ENCODE results near the gene RXRA.

Gene RXRA

GRCh38 chr9:134382733-134383132 lies 56.5 kb downstream of the RXRA start:
- Histone ChIP-seq H3K27me3 (ENCODE audit: insufficient read depth, insufficient read length) (no peaks in the 10 kb centered on the region), H3K4me1 (ENCODE audit: insufficient read depth, insufficient read length) (peaks cover 44% of the 10 kb centered on the region), H3K4me3 (ENCODE audit: insufficient read length, low read depth) (no peak overlapping the region), H3K36me3 (ENCODE audit: insufficient read depth, insufficient read length, low read length) (no peaks in the 10 kb centered on the region), H3K9me3 (ENCODE audit: insufficient read depth, low read length) (no peaks in the 10 kb centered on the region), H3K9ac (ENCODE audit: insufficient read length, low read depth) (no peak overlapping the region)
- no peak for DNase-seq (ENCODE audit: low read depth, low spot score)
- TF ChIP-seq YY1 (IDR thresholded peaks at IDR 0.05; ENCODE audit: insufficient read depth, insufficient read length), result no peak
- no peak for TF ChIP-seq ZNF274 (IDR thresholded peaks at IDR 0.05; ENCODE audit: low read depth, low read length)
- TF ChIP-seq SUZ12 (IDR thresholded peaks at IDR 0.05; ENCODE audit: extremely low read depth, insufficient read depth, insufficient read length), result no peak

- H3K27me3 ChIP-seq (ENCODE audit: insufficient read depth, insufficient read length), result no peaks in the 10 kb centered on the region
- H3K4me3 ChIP-seq (ENCODE audit: insufficient read length, low read depth), result no peak overlapping the region
- no peaks in the 10 kb centered on the region for H3K9me3 ChIP-seq (ENCODE audit: insufficient read depth, low read length)
- H3K4me1 ChIP-seq (ENCODE audit: insufficient read depth, insufficient read length), result peaks cover 41% of the 10 kb centered on the region
- H3K36me3 ChIP-seq (ENCODE audit: insufficient read depth, insufficient read length, low read length), result no peaks in the 10 kb centered on the region
- H3K9ac ChIP-seq (ENCODE audit: insufficient read length, low read depth), result no peak overlapping the region
- TF ChIP-seq SUZ12 (IDR thresholded peaks at IDR 0.05; ENCODE audit: extremely low read depth, insufficient read depth, insufficient read length), result no peak
- no peak for TF ChIP-seq YY1 (IDR thresholded peaks at IDR 0.05; ENCODE audit: insufficient read depth, insufficient read length)
- no peak for TF ChIP-seq ZNF274 (IDR thresholded peaks at IDR 0.05; ENCODE audit: low read depth, low read length)
- DNase-seq (ENCODE audit: low read depth, low spot score), result no peak
These were observed 56.9 kb downstream of the RXRA start for GRCh38 chr9:134383148-134383547.

GRCh38 chr9:134384811-134385479 lies 58.7 kb downstream of the RXRA start:
- no peak for DNase-seq (ENCODE audit: low read depth, low spot score)
- Histone ChIP-seq H3K9ac (ENCODE audit: insufficient read length, low read depth) (peak overlapping the region; percentile 10), H3K4me1 (ENCODE audit: insufficient read depth, insufficient read length) (peaks cover 32% of the 10 kb centered on the region)

GRCh38 chr9:134385915-134386314 lies 59.7 kb downstream of the RXRA start:
- H3K9me3 ChIP-seq (ENCODE audit: insufficient read depth, low read length), result no peaks in the 10 kb centered on the region
- no peaks in the 10 kb centered on the region for H3K36me3 ChIP-seq (ENCODE audit: insufficient read depth, insufficient read length, low read length)
- TF ChIP-seq YY1 (IDR thresholded peaks at IDR 0.05; ENCODE audit: insufficient read depth, insufficient read length), result no peak
- no peak for TF ChIP-seq SUZ12 (IDR thresholded peaks at IDR 0.05; ENCODE audit: extremely low read depth, insufficient read depth, insufficient read length)
- TF ChIP-seq ZNF274 (IDR thresholded peaks at IDR 0.05; ENCODE audit: low read depth, low read length), result no peak
- peaks cover 32% of the 10 kb centered on the region for H3K4me1 ChIP-seq (ENCODE audit: insufficient read depth, insufficient read length)
- no peak overlapping the region for H3K4me3 ChIP-seq (ENCODE audit: insufficient read length, low read depth)
- no peak for DNase-seq (ENCODE audit: low read depth, low spot score)
- H3K9ac ChIP-seq (ENCODE audit: insufficient read length, low read depth), result no peak overlapping the region
- H3K27me3 ChIP-seq (ENCODE audit: insufficient read depth, insufficient read length), result no peaks in the 10 kb centered on the region

More at GRCh38 chr9:134384811-134385479, 58.7 kb downstream of the RXRA start:
- TF ChIP-seq SUZ12 (IDR thresholded peaks at IDR 0.05; ENCODE audit: extremely low read depth, insufficient read depth, insufficient read length) (no peak), YY1 (IDR thresholded peaks at IDR 0.05; ENCODE audit: insufficient read depth, insufficient read length) (no peak), ZNF274 (IDR thresholded peaks at IDR 0.05; ENCODE audit: low read depth, low read length) (no peak)
- no peaks in the 10 kb centered on the region for H3K9me3 ChIP-seq (ENCODE audit: insufficient read depth, low read length)
- H3K27me3 ChIP-seq (ENCODE audit: insufficient read depth, insufficient read length), result no peaks in the 10 kb centered on the region
- H3K4me3 ChIP-seq (ENCODE audit: insufficient read length, low read depth), result no peak overlapping the region
- H3K36me3 ChIP-seq (ENCODE audit: insufficient read depth, insufficient read length, low read length), result no peaks in the 10 kb centered on the region

- peaks cover 31% of the 10 kb centered on the region for H3K4me1 ChIP-seq (ENCODE audit: insufficient read depth, insufficient read length)
- no peak for DNase-seq (ENCODE audit: low read depth, low spot score)
These were observed 60.9 kb downstream of the RXRA start for GRCh38 chr9:134386951-134387831.

GRCh38 chr9:134388289-134388808 lies 62.1 kb downstream of the RXRA start:
- H3K36me3 ChIP-seq (ENCODE audit: insufficient read depth, insufficient read length, low read length), result no peaks in the 10 kb centered on the region
- no peak for DNase-seq (ENCODE audit: low read depth, low spot score)
- H3K27me3 ChIP-seq (ENCODE audit: insufficient read depth, insufficient read length), result no peaks in the 10 kb centered on the region
- peaks cover 28% of the 10 kb centered on the region for H3K4me1 ChIP-seq (ENCODE audit: insufficient read depth, insufficient read length)
- TF ChIP-seq YY1 (IDR thresholded peaks at IDR 0.05; ENCODE audit: insufficient read depth, insufficient read length) (no peak), ZNF274 (IDR thresholded peaks at IDR 0.05; ENCODE audit: low read depth, low read length) (no peak), SUZ12 (IDR thresholded peaks at IDR 0.05; ENCODE audit: extremely low read depth, insufficient read depth, insufficient read length) (no peak)
- H3K9me3 ChIP-seq (ENCODE audit: insufficient read depth, low read length), result no peaks in the 10 kb centered on the region
- H3K9ac ChIP-seq (ENCODE audit: insufficient read length, low read depth), result no peak overlapping the region
- H3K4me3 ChIP-seq (ENCODE audit: insufficient read length, low read depth), result no peak overlapping the region

More at GRCh38 chr9:134386951-134387831, 60.9 kb downstream of the RXRA start:
- Histone ChIP-seq H3K4me3 (ENCODE audit: insufficient read length, low read depth) (no peak overlapping the region), H3K9me3 (ENCODE audit: insufficient read depth, low read length) (no peaks in the 10 kb centered on the region), H3K9ac (ENCODE audit: insufficient read length, low read depth) (no peak overlapping the region), H3K36me3 (ENCODE audit: insufficient read depth, insufficient read length, low read length) (no peaks in the 10 kb centered on the region), H3K27me3 (ENCODE audit: insufficient read depth, insufficient read length) (no peaks in the 10 kb centered on the region)
- no peak for TF ChIP-seq YY1 (IDR thresholded peaks at IDR 0.05; ENCODE audit: insufficient read depth, insufficient read length)
- TF ChIP-seq ZNF274 (IDR thresholded peaks at IDR 0.05; ENCODE audit: low read depth, low read length), result no peak
- no peak for TF ChIP-seq SUZ12 (IDR thresholded peaks at IDR 0.05; ENCODE audit: extremely low read depth, insufficient read depth, insufficient read length)

GRCh38 chr9:134388976-134389375 lies 62.7 kb downstream of the RXRA start:
- no peak for DNase-seq (ENCODE audit: low read depth, low spot score)
- no peak overlapping the region for H3K9ac ChIP-seq (ENCODE audit: insufficient read length, low read depth)
- no peak for TF ChIP-seq ZNF274 (IDR thresholded peaks at IDR 0.05; ENCODE audit: low read depth, low read length)
- no peak for TF ChIP-seq SUZ12 (IDR thresholded peaks at IDR 0.05; ENCODE audit: extremely low read depth, insufficient read depth, insufficient read length)
- no peak for TF ChIP-seq YY1 (IDR thresholded peaks at IDR 0.05; ENCODE audit: insufficient read depth, insufficient read length)
- no peaks in the 10 kb centered on the region for H3K27me3 ChIP-seq (ENCODE audit: insufficient read depth, insufficient read length)
- H3K9me3 ChIP-seq (ENCODE audit: insufficient read depth, low read length), result no peaks in the 10 kb centered on the region
- peaks cover 27% of the 10 kb centered on the region for H3K4me1 ChIP-seq (ENCODE audit: insufficient read depth, insufficient read length)
- H3K4me3 ChIP-seq (ENCODE audit: insufficient read length, low read depth), result no peak overlapping the region
- H3K36me3 ChIP-seq (ENCODE audit: insufficient read depth, insufficient read length, low read length), result no peaks in the 10 kb centered on the region
